Amniotic epithelial cell (primary cell): ENCODE measurements around the gene DCN.

ENCODE experiments used
- DNase-seq: peaks from one replicate; pipeline ENCODE4 v3.0.0-alpha.2; 2010; ENCODE audit warnings: low read depth

The DCN gene

DNA sequence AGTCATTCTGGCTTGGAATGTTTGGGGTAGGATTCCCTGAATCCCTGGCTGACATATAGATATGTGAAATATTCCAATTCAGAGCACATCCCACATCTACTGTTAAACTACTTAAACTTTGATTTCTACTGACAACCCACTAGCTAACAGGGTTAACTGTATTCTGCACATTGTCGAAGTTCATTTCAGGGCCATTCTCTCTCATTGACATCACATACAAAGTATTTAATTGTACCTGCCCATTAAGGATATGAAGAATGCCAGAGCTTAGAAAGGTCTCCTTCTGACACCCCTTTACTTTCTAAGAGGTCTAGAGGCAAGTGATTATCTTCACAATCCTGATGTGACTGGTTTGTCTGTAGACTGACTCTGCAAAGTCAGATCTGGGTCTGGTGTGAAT, 2.8 kb upstream of the DCN start:
- no peak for DNase-seq

DNA sequence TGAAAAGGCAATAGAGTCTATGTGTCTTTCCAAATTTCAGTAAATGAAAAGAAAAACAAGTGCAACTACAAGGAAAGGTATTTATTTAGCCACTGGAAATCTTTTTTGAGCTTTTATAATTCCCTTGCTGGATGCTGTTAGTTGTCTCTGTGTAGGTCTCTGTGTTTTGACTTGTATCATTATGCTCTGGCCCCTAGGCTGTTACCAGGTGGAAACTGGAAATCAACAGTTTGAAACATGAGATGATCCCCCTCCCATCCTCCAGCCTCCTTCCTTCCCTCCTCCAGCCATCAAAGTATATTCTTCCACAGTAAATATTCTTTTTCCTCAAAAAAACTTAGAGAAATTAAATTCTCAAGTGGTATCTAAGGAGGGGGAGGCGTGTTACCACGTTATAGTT, 934 bp upstream of the DCN start:
- DNase-seq: no peak

GRCh38 chr12:91180582-91181395, 1.8 kb downstream of the DCN start:
- peak; percentile 92 for DNase-seq

- DNase-seq: no peak
Measured at GRCh38 chr12:91179966-91180561, 2.6 kb downstream of the DCN start.

GRCh38 chr12:91179315-91179714, 3.3 kb downstream of the DCN start:
- peak; percentile 67 for DNase-seq

GRCh38 chr12:91178781-91179180, 3.8 kb downstream of the DCN start:
- DNase-seq: peak; percentile 41

DNA sequence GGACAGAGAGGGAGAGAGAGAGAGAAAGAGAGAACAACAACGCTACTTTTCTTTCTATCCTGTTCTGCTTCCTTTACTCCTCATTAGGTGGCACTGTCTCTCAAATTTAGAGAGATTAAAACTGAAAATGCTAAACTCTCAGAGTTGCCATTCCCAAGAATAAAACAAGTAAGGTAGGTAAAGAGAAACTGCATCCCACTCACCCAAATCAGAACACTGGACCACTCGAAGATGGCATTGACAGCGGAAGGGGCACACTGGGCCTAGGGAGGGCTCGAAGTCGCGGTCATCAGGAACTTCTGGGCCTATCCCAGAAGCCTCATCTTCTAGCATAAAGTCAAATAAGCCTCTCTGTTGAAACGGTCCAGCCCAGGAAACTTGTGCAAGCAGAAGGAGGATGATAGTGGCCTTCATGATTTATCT, 4.5 kb downstream of the DCN start:
- peak; percentile 75 for DNase-seq

- peak; percentile 83 for DNase-seq
Measured at GRCh38 chr12:91177381-91177780, 5.2 kb downstream of the DCN start.

DNA sequence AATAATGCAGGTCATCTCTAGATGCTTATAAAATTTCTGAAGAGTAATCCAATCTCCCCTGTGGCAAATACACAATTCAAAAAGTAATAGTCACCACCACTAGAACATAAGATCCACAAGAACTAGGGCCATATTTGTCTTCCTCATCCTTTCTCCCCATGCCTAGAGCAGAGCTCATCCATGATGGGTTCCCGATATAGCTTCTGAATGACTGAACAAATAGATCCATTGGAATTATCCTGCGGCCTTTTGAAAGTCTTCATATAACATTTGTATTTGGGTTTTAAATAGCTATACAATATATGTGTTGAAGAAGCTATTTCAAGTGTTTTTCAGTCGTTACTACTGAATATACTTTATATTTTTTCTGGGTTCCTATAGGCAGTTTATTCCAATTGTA, 5.7 kb downstream of the DCN start:
- no peak for DNase-seq

GRCh38 chr12:91176358-91176757, 6.3 kb downstream of the DCN start:
- DNase-seq: no peak

DNA sequence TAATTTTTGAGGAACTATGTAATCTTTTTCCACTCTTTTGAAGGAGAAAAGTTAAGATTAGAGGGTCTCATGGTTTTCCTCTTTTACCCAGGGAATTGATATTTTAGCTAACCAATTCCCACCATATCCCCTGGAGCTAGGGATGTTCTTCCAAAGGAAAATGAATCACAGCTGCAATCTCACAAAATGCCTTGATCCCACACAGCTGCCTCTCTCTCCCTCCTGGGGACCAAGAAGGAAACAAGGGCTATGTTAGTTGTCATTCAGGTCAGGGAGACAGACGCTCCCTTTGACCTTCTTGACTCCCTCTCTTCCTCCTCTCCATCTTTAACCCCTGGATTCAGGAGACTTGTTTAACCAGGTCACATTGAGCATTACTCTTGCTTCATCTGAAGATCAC, 9.5 kb downstream of the DCN start:
- no peak for DNase-seq

DNA sequence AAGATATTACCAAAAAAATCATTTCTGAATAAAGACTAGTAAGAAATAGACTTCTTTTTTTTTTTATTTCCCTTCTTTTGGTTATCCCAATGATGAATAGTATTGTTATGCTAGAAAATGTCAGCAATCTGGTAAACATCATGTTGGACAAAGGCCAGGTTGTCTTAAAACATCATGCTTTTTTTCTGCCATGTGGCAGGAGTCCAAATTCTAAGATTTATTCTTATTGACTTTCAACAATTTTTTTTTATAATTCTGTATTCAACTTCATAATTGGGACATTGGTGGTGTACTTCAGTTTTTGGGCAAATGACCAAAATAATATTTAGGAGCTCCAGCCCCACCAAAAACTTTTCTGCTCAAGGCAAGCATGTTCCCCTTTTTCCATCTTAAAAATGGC, 10.5 kb downstream of the DCN start:
- DNase-seq: peak; percentile 81

- peak; percentile 53 for DNase-seq
Measured at GRCh38 chr12:91171476-91171875, 11.1 kb downstream of the DCN start.

- no peak for DNase-seq
Measured at GRCh38 chr12:91163116-91163515, 19.5 kb downstream of the DCN start.

DNA sequence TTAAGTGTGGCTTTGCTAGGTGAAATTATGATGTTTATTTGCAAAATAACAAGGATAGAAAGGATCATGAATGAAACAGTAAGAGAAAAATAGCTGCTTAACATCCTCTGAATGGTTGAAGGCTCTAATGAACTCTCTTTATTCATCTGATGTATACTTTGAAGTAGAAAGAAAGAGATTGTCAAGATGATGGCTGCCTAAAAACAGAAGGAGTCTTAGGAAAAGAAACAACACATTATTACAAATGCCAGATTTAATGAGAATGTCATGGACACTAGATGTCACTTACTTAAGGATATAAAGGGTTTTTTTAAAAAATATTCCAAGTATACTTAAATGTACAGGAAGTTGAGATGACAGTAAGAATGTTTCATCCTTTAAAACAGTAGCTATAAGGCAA, 21.6 kb downstream of the DCN start:
- no peak for DNase-seq

GRCh38 chr12:91155990-91156389, 26.6 kb downstream of the DCN start:
- no peak for DNase-seq

DNA sequence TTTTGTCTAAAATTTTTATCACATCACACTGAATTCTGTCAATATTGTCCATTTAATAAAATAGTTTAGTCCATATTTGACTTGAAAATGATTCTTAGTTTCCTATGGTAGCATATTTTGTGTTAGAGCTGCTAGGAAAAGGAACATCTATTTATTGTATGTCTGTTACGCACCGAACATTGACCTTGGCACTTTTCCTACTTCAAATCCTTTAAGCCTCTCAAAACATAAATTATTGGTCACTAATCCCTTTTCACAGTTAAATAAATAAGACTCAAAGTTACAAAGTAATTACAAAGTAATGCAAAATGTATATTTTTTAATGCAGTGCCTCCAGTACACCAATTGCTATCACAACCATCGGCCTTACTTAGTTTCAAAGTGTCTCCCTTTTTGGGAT, 28.5 kb downstream of the DCN start:
- no peak for DNase-seq

- DNase-seq: peak; percentile 92
Measured at GRCh38 chr12:91144053-91144452, 38.6 kb downstream of the DCN start.

DNA sequence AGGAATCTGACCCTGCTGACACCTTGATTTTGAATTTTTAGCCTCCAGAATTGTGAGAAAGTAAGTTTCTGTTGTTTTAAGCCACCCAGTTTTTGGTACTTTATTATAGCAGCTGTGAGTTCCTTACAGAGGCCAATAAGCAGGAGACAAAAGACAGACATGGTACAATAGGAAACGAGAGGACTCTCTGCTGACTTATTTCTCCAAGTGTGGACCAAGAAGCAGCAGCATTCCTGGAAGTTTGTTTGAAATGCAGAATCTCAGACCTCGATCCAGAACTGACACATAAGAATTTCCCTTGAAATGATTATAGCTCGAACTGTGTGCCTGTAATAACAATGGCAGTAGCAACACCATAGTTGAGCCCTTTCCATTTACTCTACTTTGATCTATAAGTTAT, 39.4 kb downstream of the DCN start:
- DNase-seq: peak; percentile 59

DNA sequence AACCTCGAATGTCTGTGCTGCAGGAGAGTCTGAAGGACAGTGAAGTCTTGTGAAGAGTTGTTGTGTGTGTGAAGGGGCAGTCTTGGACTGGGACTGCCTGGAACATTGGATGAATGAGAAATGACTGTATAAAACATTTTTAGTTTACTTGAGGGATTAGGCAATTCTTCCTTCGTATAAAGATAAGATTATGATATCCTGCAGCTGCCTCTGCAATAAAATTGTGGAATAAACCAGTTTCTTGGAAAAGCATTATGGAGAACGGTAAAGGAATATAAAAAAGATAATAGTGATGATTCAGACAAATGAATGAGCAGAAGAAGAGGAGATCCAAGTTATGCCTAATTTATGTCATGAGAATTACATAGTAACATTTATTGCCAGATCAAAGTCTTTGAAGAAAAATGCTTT, 40.4 kb downstream of the DCN start:
- peak; percentile 93 for DNase-seq

DNA sequence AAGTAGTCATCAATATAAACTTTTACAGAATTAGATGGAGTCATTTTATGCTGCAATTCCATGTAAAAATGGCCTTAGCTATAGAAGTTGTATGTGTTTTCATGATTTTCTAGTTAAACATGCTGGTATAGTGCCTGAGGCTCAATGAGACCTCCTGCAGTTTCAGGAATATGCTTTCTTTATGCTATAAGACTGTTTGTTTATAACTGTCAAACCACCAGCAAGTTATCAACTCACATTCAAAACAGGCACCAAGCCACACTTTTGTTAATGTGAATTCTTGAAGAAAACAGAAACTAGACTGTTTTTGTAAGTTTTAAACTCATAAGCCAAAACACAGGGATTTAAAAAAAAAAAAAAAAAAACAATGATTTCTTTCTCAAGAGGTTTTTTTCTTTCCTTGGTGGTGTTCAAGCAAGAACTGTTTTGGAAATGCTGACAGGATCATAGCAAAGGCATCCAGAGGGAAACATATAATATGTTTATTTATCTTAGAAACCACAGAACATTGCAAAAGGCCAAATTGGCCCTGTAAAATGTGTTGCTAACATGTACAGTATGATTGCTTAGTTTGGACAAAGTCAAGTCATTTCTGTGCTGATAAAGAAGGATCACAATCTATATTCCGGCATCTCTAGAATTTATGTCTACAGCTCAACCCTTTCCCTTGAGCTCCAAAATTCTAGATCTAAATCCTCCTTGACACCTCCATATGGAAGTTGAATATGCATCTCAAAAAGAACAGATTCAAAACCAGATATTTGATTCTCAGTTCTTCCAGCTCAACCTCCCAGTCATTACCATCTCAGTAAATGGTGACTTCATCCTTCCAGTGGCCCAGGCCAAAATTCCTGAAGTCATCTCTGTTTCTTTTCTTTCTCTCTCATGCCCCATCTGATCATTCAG, 42.3 kb downstream of the DCN start:
- peak; percentile 98 for DNase-seq

DNA sequence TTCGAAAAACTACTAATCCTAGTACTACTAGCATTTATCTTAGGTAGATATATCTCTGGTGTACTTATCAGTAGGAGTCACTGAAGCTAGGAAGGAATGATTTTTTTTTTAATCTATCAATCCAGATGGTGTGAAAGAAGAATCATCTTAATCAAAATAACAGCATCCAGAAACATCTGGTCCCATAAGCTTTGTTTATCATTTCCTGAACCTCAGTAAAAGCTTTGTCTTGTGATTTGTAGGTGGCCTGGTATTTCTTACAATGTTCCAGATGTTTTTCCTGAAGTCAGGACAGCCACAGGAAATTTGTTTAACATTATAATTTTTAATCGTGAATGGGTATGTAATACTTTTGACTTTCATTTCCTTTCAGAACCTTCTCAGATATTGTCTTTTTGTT, 43.3 kb downstream of the DCN start:
- DNase-seq: peak; percentile 79
